Activated CD4-positive, alpha-beta memory T cell treated with anti-CD3 and anti-CD28 coated beads for 36 hours (primary cell): ENCODE measurements around the gene ZNF71. TPM values are rescaled to one million over a fixed set of nuclear protein-coding genes. Genes with fewer than 3 reads are reported as not detected.

Source experiments
- CTCF ChIA-PET: fragments of 350-600 bp; sonication (Branson Sonifier 250); formaldehyde crosslinking; loops from one replicate; lab custom pipeline; 2021; ENCODE audit warnings: antibody characterized with exemption, inconsistent platforms; lab: Charles Lee
- POLR2A ChIA-PET: fragments of 350-600 bp; sonication (Branson Sonifier 250); formaldehyde crosslinking; loops from one replicate; lab custom pipeline; 2021; ENCODE audit warnings: antibody characterized with exemption; lab: Charles Lee
- DNase-seq: peaks from one replicate; pipeline ENCODE4 v3.0.0-alpha.2; 2020
- H3K27ac Mint-ChIP-seq: one replicate; pipeline ENCODE4 v1.8.0; 2021; ENCODE audit warnings: mixed read lengths
- H3K27me3 Mint-ChIP-seq: one replicate; pipeline ENCODE4 v1.8.0; 2021; ENCODE audit warnings: mixed read lengths
- H3K36me3 Mint-ChIP-seq: one replicate; pipeline ENCODE4 v1.8.0; 2021; ENCODE audit warnings: mixed read lengths
- H3K4me1 Mint-ChIP-seq: one replicate; pipeline ENCODE4 v1.8.0; 2021; ENCODE audit warnings: low read depth, mixed read lengths
- H3K4me3 Mint-ChIP-seq: one replicate; pipeline ENCODE4 v1.8.0; 2021; ENCODE audit warnings: mild to moderate bottlenecking, mixed read lengths
- H3K9me3 Mint-ChIP-seq: one replicate; pipeline ENCODE4 v1.8.0; 2021; ENCODE audit warnings: mixed read lengths
- intact Hi-C: fragments of 100-400 bp; cut with micrococcal nuclease; formaldehyde crosslinking; loops from one replicate; pipeline ENCODE4 v1.15.1; 2023
- total RNA-seq, 2 experiments: library from RNA; stranded (reverse); gene quantifications; one replicate each; pipeline ENCODE4 v1.2.3, GENCODE V29; 2021

ZNF71 gene
- total RNA-seq, result 1 to 10 TPM; 2.7 to 3.1 TPM

- ChIA-PET POLR2A (interaction anchor here (0.7 kb wide), 1 partner anchor 31 kb away, joined by 3 read pairs; no protein-coding TSS in a partner anchor), CTCF (interaction anchor here (1.0 kb wide), 1 partner anchor 10 kb away, joined by 3 read pairs; no protein-coding TSS in a partner anchor)
- Mint-ChIP-seq H3K9me3 (peaks cover 38% of the 10 kb centered on the region), H3K4me3 (peak within 1 kb of the TSS; percentile 80), H3K27ac (peak within 1 kb of the TSS; percentile 39), H3K36me3 (peaks cover 25% of the 10 kb centered on the region), H3K27me3 (no peaks in the 10 kb centered on the region), H3K4me1 (peaks cover 19% of the 10 kb centered on the region)
- intact Hi-C loops, result loop anchor here (1.0 to 5.0 kb wide), 2 partner anchors 57 to 193 kb away; partner anchors contain the start of genes ZFP28 and ZNF583
- peak; percentile 92 for DNase-seq
Measured at GRCh38 chr19:56594783-56595547, at the start of gene ZNF71. Gene ZNF71 (plus strand): TSS chr19:56595302. CDS start chr19:56601559, 6,257 bp downstream.

GRCh38 chr19:56547535-56547934, 47.6 kb upstream of the ZNF71 start:
- Mint-ChIP-seq H3K4me1 (no peaks in the 10 kb centered on the region), H3K9me3 (peaks cover 73% of the 10 kb centered on the region), H3K4me3 (no peak overlapping the region), H3K27me3 (no peaks in the 10 kb centered on the region), H3K36me3 (peaks cover 69% of the 10 kb centered on the region), H3K27ac (no peak overlapping the region)
- ChIA-PET CTCF (no interaction called here), POLR2A (no interaction called here)
- intact Hi-C loops, result no loop called here
- no peak for DNase-seq

- CTCF ChIA-PET, result no interaction called here
- H3K27me3 Mint-ChIP-seq, result no peaks in the 10 kb centered on the region
- no peaks in the 10 kb centered on the region for H3K4me1 Mint-ChIP-seq
- H3K36me3 Mint-ChIP-seq, result peaks cover 53% of the 10 kb centered on the region
- DNase-seq, result no peak
- no peak overlapping the region for H3K4me3 Mint-ChIP-seq
- POLR2A ChIA-PET, result no interaction called here
- H3K9me3 Mint-ChIP-seq, result peaks cover 78% of the 10 kb centered on the region
- H3K27ac Mint-ChIP-seq, result no peak overlapping the region
- intact Hi-C loops, result no loop called here
Measured at GRCh38 chr19:56554272-56554869, 40.7 kb upstream of the ZNF71 start.

DNA sequence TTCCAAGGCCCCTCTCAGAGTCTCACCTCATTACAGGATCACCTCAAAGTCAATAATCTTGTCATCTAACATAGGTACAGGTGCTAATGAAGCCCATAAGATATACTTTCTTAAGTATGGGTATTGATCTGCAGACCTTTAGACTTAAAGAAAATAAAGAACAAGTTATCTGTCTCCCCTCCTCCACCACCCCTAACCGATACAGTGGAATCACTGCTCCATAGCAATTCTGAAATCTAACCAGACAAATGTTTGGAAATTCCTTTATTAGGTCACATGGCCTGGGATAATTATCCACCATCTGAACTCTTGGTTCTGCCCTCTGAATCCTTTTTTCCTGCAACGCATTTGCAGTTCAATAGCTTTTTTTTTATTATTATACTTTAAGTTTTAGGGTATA, 32.3 kb upstream of the ZNF71 start:
- Mint-ChIP-seq H3K9me3 (peaks cover 87% of the 10 kb centered on the region), H3K27me3 (no peaks in the 10 kb centered on the region), H3K4me3 (no peak overlapping the region), H3K36me3 (peaks cover 58% of the 10 kb centered on the region), H3K4me1 (peaks cover 5% of the 10 kb centered on the region), H3K27ac (no peak overlapping the region)
- POLR2A ChIA-PET, result no interaction called here
- intact Hi-C loops, result no loop called here
- no peak for DNase-seq
- CTCF ChIA-PET, result no interaction called here

DNA sequence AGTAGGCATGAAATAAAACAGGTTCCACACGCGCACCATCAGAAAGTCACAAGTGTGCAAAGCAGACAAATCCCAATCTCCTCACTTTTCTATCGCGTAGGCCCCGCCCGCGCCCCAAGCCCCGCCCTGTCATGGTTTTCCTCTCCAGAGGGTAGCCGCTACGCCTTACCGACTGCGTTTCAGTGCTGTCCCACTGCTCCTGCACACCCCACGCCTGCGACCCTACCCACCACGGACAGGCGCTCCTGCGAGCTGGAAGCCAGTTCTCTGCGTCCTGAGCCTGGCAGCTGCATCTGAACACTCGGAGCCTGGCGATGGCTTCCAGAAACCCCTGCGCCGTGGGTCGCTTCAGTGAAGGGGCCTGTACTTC, 28.2 kb upstream of the ZNF71 start:
- intact Hi-C loops, result loop anchor here (2.0 kb wide), 1 partner anchor 164 kb away; no protein-coding TSS in a partner anchor
- peaks cover 79% of the 10 kb centered on the region for H3K9me3 Mint-ChIP-seq
- peaks cover 70% of the 10 kb centered on the region for H3K36me3 Mint-ChIP-seq
- H3K4me3 Mint-ChIP-seq, result peak overlapping the region; percentile 92
- POLR2A ChIA-PET, result no interaction called here
- peak; percentile 64 for DNase-seq
- peak overlapping the region; percentile 79 for H3K27ac Mint-ChIP-seq
- no peaks in the 10 kb centered on the region for H3K27me3 Mint-ChIP-seq
- CTCF ChIA-PET, result no interaction called here
- peaks cover 13% of the 10 kb centered on the region for H3K4me1 Mint-ChIP-seq

GRCh38 chr19:56567274-56568120, 27.6 kb upstream of the ZNF71 start, which contains the start of gene ZNF470:
Gene ZNF470 (plus strand): TSS chr19:56567468. CDS start chr19:56570312, 2,844 bp downstream.
- Mint-ChIP-seq H3K36me3 (peaks cover 71% of the 10 kb centered on the region), H3K4me1 (peaks cover 13% of the 10 kb centered on the region), H3K27me3 (no peaks in the 10 kb centered on the region), H3K27ac (peak within 1 kb of the TSS; percentile 79), H3K4me3 (peak within 1 kb of the TSS; percentile 92), H3K9me3 (peaks cover 76% of the 10 kb centered on the region)
- ChIA-PET POLR2A (no interaction called here), CTCF (no interaction called here)
- peak; percentile 92 for DNase-seq
- intact Hi-C loops, result loop anchor here (2.0 kb wide), 1 partner anchor 165 kb away; no protein-coding TSS in a partner anchor

DNA sequence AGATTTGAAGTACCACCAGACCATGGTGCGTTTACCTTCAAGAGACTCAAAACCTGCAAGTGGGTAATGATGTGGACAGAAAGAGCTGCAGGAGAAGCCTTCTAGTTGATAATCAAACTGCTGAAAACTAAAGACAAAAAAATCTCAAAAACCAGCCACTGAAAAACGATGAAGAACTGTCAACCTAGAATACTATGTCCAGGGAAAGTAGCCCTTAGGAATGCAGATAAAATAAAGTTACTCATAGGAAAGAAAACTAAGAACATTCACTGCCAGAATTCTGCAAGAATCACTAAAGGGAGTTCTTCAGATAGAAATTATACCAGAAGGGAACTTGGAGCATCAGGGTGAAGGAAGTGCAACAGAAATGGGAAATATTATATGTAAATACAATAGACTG, 22.5 kb upstream of the ZNF71 start:
- Mint-ChIP-seq H3K36me3 (peaks cover 85% of the 10 kb centered on the region), H3K9me3 (peaks cover 81% of the 10 kb centered on the region), H3K4me1 (peaks cover 9% of the 10 kb centered on the region), H3K4me3 (no peak overlapping the region), H3K27ac (no peak overlapping the region), H3K27me3 (no peaks in the 10 kb centered on the region)
- no peak for DNase-seq
- POLR2A ChIA-PET, result no interaction called here
- CTCF ChIA-PET, result no interaction called here
- intact Hi-C loops, result no loop called here

DNA sequence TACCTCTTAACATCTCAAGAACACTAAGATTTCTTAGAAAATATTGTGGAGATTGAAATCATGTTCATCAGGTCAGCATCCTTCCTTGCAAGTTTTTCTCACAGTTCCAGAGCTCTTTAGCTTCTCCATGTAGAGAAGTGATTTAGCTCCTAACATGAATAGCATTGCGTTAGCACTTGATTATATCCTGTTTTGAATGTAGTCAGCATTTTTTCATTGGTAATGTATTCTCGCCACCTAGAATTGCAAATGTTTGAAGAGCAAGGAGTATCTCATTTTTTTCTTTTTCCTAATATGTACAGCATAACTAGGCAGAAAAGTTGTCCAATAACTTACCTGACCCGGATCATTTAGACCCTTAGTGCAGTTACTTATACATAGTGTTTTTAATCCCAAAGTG, 21.2 kb upstream of the ZNF71 start:
- H3K9me3 Mint-ChIP-seq, result peaks cover 85% of the 10 kb centered on the region
- DNase-seq, result no peak
- H3K4me1 Mint-ChIP-seq, result no peaks in the 10 kb centered on the region
- peaks cover 82% of the 10 kb centered on the region for H3K36me3 Mint-ChIP-seq
- no peak overlapping the region for H3K4me3 Mint-ChIP-seq
- H3K27ac Mint-ChIP-seq, result no peak overlapping the region
- POLR2A ChIA-PET, result no interaction called here
- no peaks in the 10 kb centered on the region for H3K27me3 Mint-ChIP-seq
- intact Hi-C loops, result no loop called here
- CTCF ChIA-PET, result no interaction called here

DNA sequence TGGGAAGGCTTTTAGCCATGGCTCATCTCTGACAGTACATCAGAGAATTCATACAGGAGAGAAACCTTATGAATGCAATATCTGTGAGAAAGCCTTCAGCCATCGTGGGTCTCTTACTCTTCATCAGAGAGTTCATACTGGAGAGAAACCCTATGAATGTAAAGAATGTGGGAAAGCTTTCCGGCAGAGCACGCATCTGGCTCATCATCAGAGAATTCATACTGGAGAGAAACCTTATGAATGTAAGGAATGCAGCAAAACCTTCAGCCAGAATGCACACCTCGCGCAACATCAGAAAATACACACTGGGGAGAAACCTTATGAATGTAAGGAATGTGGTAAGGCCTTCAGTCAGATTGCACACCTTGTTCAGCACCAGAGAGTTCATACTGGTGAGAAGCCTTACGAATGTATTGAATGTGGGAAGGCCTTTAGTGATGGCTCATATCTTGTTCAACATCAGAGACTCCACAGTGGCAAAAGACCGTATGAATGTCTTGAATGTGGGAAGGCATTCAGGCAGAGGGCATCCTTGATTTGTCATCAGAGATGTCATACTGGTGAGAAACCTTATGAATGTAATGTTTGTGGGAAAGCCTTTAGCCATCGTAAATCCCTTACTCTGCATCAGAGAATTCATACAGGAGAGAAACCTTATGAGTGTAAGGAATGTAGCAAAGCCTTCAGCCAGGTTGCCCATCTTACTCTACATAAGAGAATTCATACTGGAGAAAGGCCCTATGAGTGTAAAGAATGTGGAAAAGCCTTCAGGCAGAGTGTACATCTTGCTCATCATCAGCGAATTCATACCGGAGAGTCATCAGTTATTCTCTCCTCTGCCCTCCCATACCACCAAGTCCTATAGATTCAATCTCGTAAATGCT, 17.1 kb upstream of the ZNF71 start:
- Mint-ChIP-seq H3K4me1 (no peaks in the 10 kb centered on the region), H3K36me3 (peaks cover 67% of the 10 kb centered on the region)
- intact Hi-C loops, result no loop called here

DNA sequence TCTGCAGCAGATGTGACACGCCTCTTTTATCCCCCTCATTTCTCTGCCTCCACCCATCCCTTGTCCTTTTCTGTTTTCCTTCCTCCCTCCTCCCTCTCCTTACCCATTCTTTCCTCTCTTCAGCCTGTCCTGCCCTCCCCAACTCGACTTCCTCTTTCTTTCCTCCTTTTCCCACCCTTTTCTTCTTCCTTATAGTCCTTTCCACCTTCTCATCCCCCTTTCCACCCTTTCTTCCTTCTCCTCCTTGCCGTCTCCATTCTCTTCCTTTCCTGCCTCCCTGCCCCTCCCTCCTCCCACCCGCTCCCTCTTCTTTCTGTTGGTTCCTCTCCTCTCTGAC, 688 bp upstream of the ZNF71 start:
- peak overlapping the region; percentile 80 for H3K4me3 Mint-ChIP-seq
- ChIA-PET CTCF (interaction anchor here (1.0 kb wide), 1 partner anchor 11 kb away, joined by 3 read pairs; no protein-coding TSS in a partner anchor), POLR2A (no interaction called here)
- no peak for DNase-seq
- peaks cover 38% of the 10 kb centered on the region for H3K9me3 Mint-ChIP-seq
- H3K4me1 Mint-ChIP-seq, result peaks cover 19% of the 10 kb centered on the region
- H3K27ac Mint-ChIP-seq, result peak overlapping the region; percentile 13
- intact Hi-C loops, result no loop called here
- H3K27me3 Mint-ChIP-seq, result no peaks in the 10 kb centered on the region
- H3K36me3 Mint-ChIP-seq, result peaks cover 24% of the 10 kb centered on the region

More for the DNA sequence above, 17.1 kb upstream of the ZNF71 start:
- Mint-ChIP-seq H3K4me3 (no peak overlapping the region), H3K27ac (no peak overlapping the region), H3K27me3 (no peaks in the 10 kb centered on the region), H3K9me3 (peaks cover 92% of the 10 kb centered on the region)
- ChIA-PET CTCF (no interaction called here), POLR2A (no interaction called here)
- DNase-seq, result no peak

DNA sequence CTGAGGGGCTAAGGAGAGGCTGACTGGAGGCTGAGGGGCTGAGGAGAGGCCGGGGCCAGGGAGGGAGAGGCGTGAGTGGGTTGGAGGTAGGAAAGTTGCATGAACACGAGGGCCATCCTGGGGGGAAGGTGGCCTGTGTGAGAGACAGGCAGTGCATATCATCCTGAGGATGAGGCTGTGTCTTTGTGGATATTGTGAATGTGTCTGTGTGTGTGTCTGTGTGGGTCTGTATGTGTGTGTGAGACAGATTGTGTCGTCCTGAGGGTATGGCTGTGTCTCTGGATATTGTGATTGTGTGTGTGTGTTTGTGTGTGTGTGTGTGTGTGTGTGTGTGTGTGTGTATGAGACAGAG, 422 bp downstream of the ZNF71 start:
- no peak for DNase-seq
- Mint-ChIP-seq H3K9me3 (peaks cover 40% of the 10 kb centered on the region), H3K36me3 (peaks cover 28% of the 10 kb centered on the region), H3K27me3 (no peaks in the 10 kb centered on the region), H3K4me3 (peak overlapping the region; percentile 80), H3K4me1 (peaks cover 19% of the 10 kb centered on the region), H3K27ac (peak overlapping the region; percentile 39)
- CTCF ChIA-PET, result interaction anchor here (1.0 kb wide), 1 partner anchor 9 kb away, joined by 3 read pairs; no protein-coding TSS in a partner anchor
- intact Hi-C loops, result loop anchor here (1.0 to 5.0 kb wide), 2 partner anchors 57 to 193 kb away; partner anchors contain the start of genes ZFP28 and ZNF583
- POLR2A ChIA-PET, result interaction anchor here (0.7 kb wide), 1 partner anchor 32 kb away, joined by 3 read pairs; no protein-coding TSS in a partner anchor
